COLO668 (cell line): ENCODE results near the gene MALL.
"Not testable (repeated sequence)": the region's sequence is repeated elsewhere in the genome, so short reads cannot be mapped to it uniquely, and the experiment has no call there.

ENCODE experiments used
- DNase-seq: peaks from one replicate; lab custom pipeline; 2025; ENCODE audit not compliant: unreplicated experiment; lab: John Stamatoyannopoulos, UW

The MALL gene

GRCh38 chr2:110099471-110100225 is 16.0 kb downstream of the MALL start:
- DNase-seq, result no peak

- no peak for DNase-seq
These were observed 16.6 kb downstream of the MALL start for GRCh38 chr2:110099038-110099425.

- no peak for DNase-seq
These were observed 18.0 kb downstream of the MALL start for GRCh38 chr2:110097506-110098220.

GRCh38 chr2:110095994-110096633 is 19.5 kb downstream of the MALL start:
- no peak for DNase-seq

GRCh38 chr2:110094884-110095534 is 20.6 kb downstream of the MALL start:
- not testable (repeated sequence) for DNase-seq

- DNase-seq, result not testable (repeated sequence)
These were observed 21.7 kb downstream of the MALL start for GRCh38 chr2:110093924-110094323.

- DNase-seq, result not testable (repeated sequence)
These were observed 25.5 kb downstream of the MALL start for GRCh38 chr2:110090164-110090563.

- DNase-seq, result not testable (repeated sequence)
These were observed 31.9 kb downstream of the MALL start for GRCh38 chr2:110083757-110084156.

GRCh38 chr2:110083162-110083561 is 32.5 kb downstream of the MALL start:
- DNase-seq, result not testable (repeated sequence)

GRCh38 chr2:110078104-110078503 is 37.5 kb downstream of the MALL start:
- not testable (repeated sequence) for DNase-seq

GRCh38 chr2:110075896-110076295 is 39.7 kb downstream of the MALL start:
- not testable (repeated sequence) for DNase-seq

- DNase-seq, result not testable (repeated sequence)
These were observed 45.8 kb downstream of the MALL start for GRCh38 chr2:110069869-110070268.

- not testable (repeated sequence) for DNase-seq
These were observed 47.5 kb downstream of the MALL start for GRCh38 chr2:110068153-110068552.

- not testable (repeated sequence) for DNase-seq
These were observed 53.3 kb downstream of the MALL start for GRCh38 chr2:110062332-110062731.

GRCh38 chr2:110060550-110060949 is 55.1 kb downstream of the MALL start:
- not testable (repeated sequence) for DNase-seq

GRCh38 chr2:110059694-110060358 is 55.8 kb downstream of the MALL start:
- not testable (repeated sequence) for DNase-seq

GRCh38 chr2:110059009-110059693 is 56.5 kb downstream of the MALL start:
- DNase-seq, result not testable (repeated sequence)

- not testable (repeated sequence) for DNase-seq
These were observed 57.6 kb downstream of the MALL start for GRCh38 chr2:110058034-110058433.

GRCh38 chr2:110055819-110056408 is 59.7 kb downstream of the MALL start:
- not testable (repeated sequence) for DNase-seq
